ENCODE results near the gene PID1.

PID1 gene

GRCh38 chr2:229032608-229033234 lies 238.4 kb downstream of the PID1 start:
- DNase-seq (ENCODE audit: low read depth) = no peak
- in situ Hi-C loops (cut with HindIII; ENCODE audit: low sequenced_read_pairs) = no loop called here
- no peak for TF ChIP-seq CTCF (IDR thresholded peaks at IDR 0.05; ENCODE audit: low read depth, low read length, missing control alignments)

GRCh38 chr2:229027353-229028105 lies 243.6 kb downstream of the PID1 start:
- in situ Hi-C loops (cut with HindIII; ENCODE audit: low sequenced_read_pairs) = no loop called here
- H3K4me3 ChIP-seq (ENCODE audit: low read depth, low read length) = no peak overlapping the region
- no peak for TF ChIP-seq CTCF (IDR thresholded peaks at IDR 0.05; ENCODE audit: low read depth, low read length, missing control alignments)
- DNase-seq (ENCODE audit: low read depth) = no peak

More at GRCh38 chr2:229032608-229033234, 238.4 kb downstream of the PID1 start:
- no peak overlapping the region for H3K4me3 ChIP-seq (ENCODE audit: low read depth, low read length)

DNA sequence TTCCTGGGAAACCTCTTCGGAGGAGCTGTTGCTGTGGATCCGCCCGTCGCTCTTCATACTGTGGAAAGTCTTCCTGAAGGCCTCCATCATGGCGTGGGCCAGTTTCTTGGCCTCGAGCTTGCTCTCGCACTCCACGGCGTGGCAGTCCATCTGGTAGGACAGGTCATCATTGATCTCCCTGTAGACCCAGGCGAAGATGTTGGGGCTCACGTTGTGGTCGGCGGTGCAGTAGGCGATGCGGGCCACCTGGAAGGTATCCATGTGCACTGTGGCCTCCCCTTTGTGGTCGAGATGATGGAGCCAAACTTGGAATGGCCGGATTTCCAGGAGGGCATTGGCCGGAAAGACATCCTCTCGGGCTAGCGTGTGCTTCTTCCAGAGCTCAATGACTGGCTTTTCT lies 245.4 kb downstream of the PID1 start:
- H3K4me3 ChIP-seq (ENCODE audit: low read depth, low read length) = no peak overlapping the region
- no peak for TF ChIP-seq CTCF (IDR thresholded peaks at IDR 0.05; ENCODE audit: low read depth, low read length, missing control alignments)
- no peak for DNase-seq (ENCODE audit: low read depth)
- in situ Hi-C loops (cut with HindIII; ENCODE audit: low sequenced_read_pairs) = no loop called here

DNA sequence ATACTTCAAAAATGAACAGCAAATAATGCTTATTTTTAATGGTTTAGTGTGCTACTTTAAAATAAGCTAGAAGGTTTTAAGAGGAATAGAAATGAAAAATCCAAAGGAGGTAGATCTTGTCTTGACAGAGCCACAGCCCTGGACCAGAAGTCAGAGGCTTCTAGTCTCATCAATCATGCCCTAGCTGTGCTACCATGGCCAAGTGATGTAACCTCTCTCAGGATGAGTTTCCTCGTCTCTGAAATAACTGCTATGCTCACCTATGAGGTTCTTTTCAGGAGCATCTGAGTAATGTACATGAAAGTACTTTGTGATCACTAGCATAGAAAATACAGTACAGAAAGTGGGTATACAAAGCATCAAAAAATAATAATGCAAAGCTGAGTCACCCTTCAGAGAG lies 248.4 kb downstream of the PID1 start:
- in situ Hi-C loops (cut with HindIII; ENCODE audit: low sequenced_read_pairs) = no loop called here
- no peak for TF ChIP-seq CTCF (IDR thresholded peaks at IDR 0.05; ENCODE audit: low read depth, low read length, missing control alignments)
- H3K4me3 ChIP-seq (ENCODE audit: low read depth, low read length) = no peak overlapping the region
- DNase-seq (ENCODE audit: low read depth) = no peak

- TF ChIP-seq CTCF (IDR thresholded peaks at IDR 0.05; ENCODE audit: low read depth, low read length, missing control alignments) = no peak
These were observed 249.0 kb downstream of the PID1 start for GRCh38 chr2:229022071-229022470.

DNA sequence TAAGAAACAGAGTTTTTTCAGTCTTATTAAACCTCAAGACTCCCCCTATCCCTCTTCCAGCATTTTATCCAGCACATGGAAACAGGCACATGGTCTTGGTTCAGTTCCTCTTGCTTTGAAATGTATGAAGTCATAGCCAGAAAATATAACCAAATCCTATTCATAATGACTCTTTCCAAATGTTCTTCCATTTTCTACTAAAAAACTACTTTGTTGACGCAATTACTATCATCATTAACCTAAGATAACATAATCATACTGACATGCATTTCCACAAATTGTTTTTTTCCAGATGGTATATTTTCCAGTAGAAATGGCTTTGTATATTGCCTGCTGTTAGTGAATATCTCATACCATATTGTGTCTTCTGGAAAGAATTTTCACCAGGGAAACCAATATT lies 261.3 kb downstream of the PID1 start:
- no peak for DNase-seq (ENCODE audit: low read depth)
- no peak overlapping the region for H3K4me3 ChIP-seq (ENCODE audit: low read depth, low read length)
- in situ Hi-C loops (cut with HindIII; ENCODE audit: low sequenced_read_pairs) = no loop called here
- no peak for TF ChIP-seq CTCF (IDR thresholded peaks at IDR 0.05; ENCODE audit: low read depth, low read length, missing control alignments)

More at GRCh38 chr2:229022071-229022470, 249.0 kb downstream of the PID1 start:
- no peak overlapping the region for H3K4me3 ChIP-seq (ENCODE audit: low read depth, low read length)
- no peak for DNase-seq (ENCODE audit: low read depth)
- in situ Hi-C loops (cut with HindIII; ENCODE audit: low sequenced_read_pairs) = no loop called here

All from astrocyte of the cerebellum (primary cell).